Fibroblast of lung (primary cell): Measurements from ENCODE around the gene SLC28A1. TPM values are rescaled to one million over a fixed set of nuclear protein-coding genes. Genes with fewer than 3 reads are reported as not detected.

Experiments
- DNase-seq, 2 donors: peaks; one replicate each; pipeline versions ENCODE4 v3.0.0 to v3.0.0-alpha.2; 2010; ENCODE audit warnings: low read depth in 2 of 2
- H2AFZ ChIP-seq: 2 replicates; pipeline ENCODE4 v1.5.1; 2012; ENCODE audit warnings: low read length, control low read depth, inconsistent platforms
- H3K27ac ChIP-seq: 2 replicates; pipeline ENCODE4 v1.5.1; 2011; ENCODE audit warnings: low read length, control low read depth; ENCODE audit not compliant: insufficient read depth
- H3K27me3 ChIP-seq: 2 replicates; pipeline ENCODE4 v1.5.1; 2011; ENCODE audit warnings: mild to moderate bottlenecking, low read length; ENCODE audit not compliant: control insufficient read depth, insufficient read depth
- H3K36me3 ChIP-seq: 2 replicates; pipeline ENCODE4 v1.5.1; 2011; ENCODE audit warnings: low read length; ENCODE audit not compliant: control insufficient read depth, insufficient read depth
- H3K4me1 ChIP-seq: 2 replicates; pipeline ENCODE4 v1.5.1; 2011; ENCODE audit warnings: low read length; ENCODE audit not compliant: control insufficient read depth, insufficient read depth; ENCODE audit errors: extremely low read depth
- H3K4me2 ChIP-seq: 2 replicates; pipeline ENCODE4 v1.5.1; 2011; ENCODE audit warnings: low read length, control low read depth; ENCODE audit not compliant: insufficient read depth; ENCODE audit errors: extremely low read depth
- H3K4me3 ChIP-seq, 4 experiments: fragments of 200-600 bp in 1 of 4; sonication (generic) in 1 of 4; replicated peaks in 1 of 4; 2 replicates each; pipeline ENCODE4 v1.5.1; 2011 to 2016; ENCODE audit warnings: low read length in 4 of 4, low read depth in 3 of 4, mild to moderate bottlenecking in 3 of 4, control low read depth in 2 of 4, inconsistent platforms in 1 of 4, mixed read lengths in 1 of 4; ENCODE audit not compliant: insufficient read depth in 1 of 4; ENCODE audit errors: control extremely low read depth in 1 of 4
- H3K79me2 ChIP-seq: 2 replicates; pipeline ENCODE4 v1.5.1; 2012; ENCODE audit warnings: mild to moderate bottlenecking, low read length, inconsistent platforms; ENCODE audit not compliant: control insufficient read depth, insufficient read depth
- H3K9ac ChIP-seq: 2 replicates; pipeline ENCODE4 v1.5.1; 2011; ENCODE audit warnings: mild to moderate bottlenecking, low read length, control low read depth; ENCODE audit not compliant: insufficient read depth
- H3K9me3 ChIP-seq: 2 replicates; pipeline ENCODE4 v1.5.1; 2012; ENCODE audit warnings: low read depth, low read length; ENCODE audit not compliant: control insufficient read depth, insufficient read depth
- H4K20me1 ChIP-seq: 2 replicates; pipeline ENCODE4 v1.5.1; 2011; ENCODE audit warnings: low read length; ENCODE audit not compliant: control insufficient read depth, insufficient read depth; ENCODE audit errors: extremely low read depth
- CTCF ChIP-seq, 2 donors: IDR thresholded peaks in 1 of 2; conservative IDR thresholded peaks in 1 of 2; 1 replicate in 1 of 2; 2 replicates in 1 of 2; pipeline ENCODE4 v1.5.1; 2011 to 2012; ENCODE audit warnings: low read length in 2 of 2, control low read depth in 1 of 2, inconsistent platforms in 1 of 2, low read depth in 1 of 2, mild to moderate bottlenecking in 1 of 2
- EZH2 ChIP-seq: IDR thresholded peaks from 2 replicates; pipeline ENCODE4 v1.5.1; 2012; ENCODE audit warnings: low read length, control low read depth, mild to moderate bottlenecking; ENCODE audit errors: missing control alignments
- polyA plus RNA-seq, 2 donors: library from polyadenylated mRNA; depleted of rRNA in 1 of 2; stranded (reverse) in 1 of 2; unstranded in 1 of 2; fragments of >200 nt; gene quantifications; 2 replicates each; pipeline ENCODE4 v1.2.1, GENCODE V29; 2011 to 2012; ENCODE audit warnings: missing spikeins in 1 of 2
- total RNA-seq: library from RNA; depleted of rRNA; stranded (reverse); fragments of >200 nt; gene quantifications from 2 replicates; pipeline ENCODE4 v1.2.1, GENCODE V29; 2014

The SLC28A1 gene
- total and polyA plus RNA-seq, 2 donors (not counting 1 experiment from before 2014, with no cell fraction given) = not detected

DNA sequence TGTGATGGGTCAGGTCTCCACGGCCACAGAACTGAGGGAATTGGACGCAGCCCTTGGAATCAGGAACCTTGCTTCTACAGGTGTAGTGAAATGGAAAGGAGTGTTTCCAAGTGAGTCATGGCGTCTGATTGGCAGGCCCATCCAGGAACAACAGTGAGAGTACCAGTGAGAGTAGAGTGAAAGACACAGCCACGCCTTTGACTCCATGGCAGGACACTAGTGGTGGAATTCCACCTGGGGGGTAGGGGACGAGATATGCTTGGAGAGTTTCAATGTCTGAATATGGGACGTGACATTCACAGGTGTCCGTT, 3.0 kb upstream of the SLC28A1 start:
- no peak overlapping the region for H3K27ac ChIP-seq
- no peak for DNase-seq
- H4K20me1 ChIP-seq = no peaks in the 10 kb centered on the region
- no peaks in the 10 kb centered on the region for H3K36me3 ChIP-seq
- TF ChIP-seq CTCF (conservative IDR thresholded peaks at IDR 0.05 in 1 of 2, IDR thresholded peaks at IDR 0.05 in 1 of 2; ENCODE audit: low read depth in 1 of 2, low read length in 2 of 2) (no peak), EZH2 (no peak)
- H3K27me3 ChIP-seq = peaks cover under 1% of the 10 kb centered on the region
- H3K9ac ChIP-seq = no peak overlapping the region
- H2AFZ ChIP-seq = no peak overlapping the region
- no peaks in the 10 kb centered on the region for H3K79me2 ChIP-seq
- H3K4me1 ChIP-seq = no peaks in the 10 kb centered on the region
- H3K4me2 ChIP-seq = no peak overlapping the region
- H3K4me3 ChIP-seq = no peak overlapping the region
- H3K9me3 ChIP-seq = no peaks in the 10 kb centered on the region

GRCh38 chr15:84883466-84883865, 996 bp upstream of the SLC28A1 start:
- no peak overlapping the region for H3K9ac ChIP-seq
- H3K27ac ChIP-seq = no peak overlapping the region
- H2AFZ ChIP-seq = no peak overlapping the region
- no peaks in the 10 kb centered on the region for H3K4me1 ChIP-seq
- H3K4me3 ChIP-seq = no peak overlapping the region
- no peaks in the 10 kb centered on the region for H3K9me3 ChIP-seq
- no peaks in the 10 kb centered on the region for H4K20me1 ChIP-seq
- H3K27me3 ChIP-seq = peaks cover 4% of the 10 kb centered on the region
- no peaks in the 10 kb centered on the region for H3K79me2 ChIP-seq
- no peaks in the 10 kb centered on the region for H3K36me3 ChIP-seq
- TF ChIP-seq EZH2 (no peak), CTCF (conservative IDR thresholded peaks at IDR 0.05 in 1 of 2, IDR thresholded peaks at IDR 0.05 in 1 of 2; ENCODE audit: low read depth in 1 of 2, low read length in 2 of 2) (no peak)
- H3K4me2 ChIP-seq = no peak overlapping the region
- DNase-seq = peak in 1 of 2 donors; percentile 45

GRCh38 chr15:84885801-84886200, 1.3 kb downstream of the SLC28A1 start:
- no peaks in the 10 kb centered on the region for H3K9me3 ChIP-seq
- no peak for TF ChIP-seq CTCF (conservative IDR thresholded peaks at IDR 0.05 in 1 of 2, IDR thresholded peaks at IDR 0.05 in 1 of 2; ENCODE audit: low read depth in 1 of 2, low read length in 2 of 2)
- no peak for TF ChIP-seq EZH2
- H3K9ac ChIP-seq = no peak overlapping the region
- no peaks in the 10 kb centered on the region for H3K4me1 ChIP-seq
- H3K79me2 ChIP-seq = no peaks in the 10 kb centered on the region
- H3K4me3 ChIP-seq = no peak overlapping the region
- DNase-seq = no peak
- H3K27ac ChIP-seq = no peak overlapping the region
- H3K27me3 ChIP-seq = peaks cover 6% of the 10 kb centered on the region
- H2AFZ ChIP-seq = no peak overlapping the region
- H3K4me2 ChIP-seq = no peak overlapping the region
- H4K20me1 ChIP-seq = no peaks in the 10 kb centered on the region
- H3K36me3 ChIP-seq = no peaks in the 10 kb centered on the region
